Fibroblast of lung (primary cell): ENCODE measurements around the gene CDV3. TPM values are rescaled to one million over a fixed set of nuclear protein-coding genes. Genes with fewer than 3 reads are reported as not detected.
A peak's percentile ranks its signal among the peaks of the same experiment; 100 is the strongest.
"Not testable (repeated sequence)": the region's sequence is repeated elsewhere in the genome, so short reads cannot be mapped to it uniquely, and the experiment has no call there.

ENCODE experiments used
- DNase-seq, 2 donors: peaks; one replicate each; pipeline versions ENCODE4 v3.0.0 to v3.0.0-alpha.2; 2010; ENCODE audit warnings: low read depth in 2 of 2
- H2AFZ ChIP-seq: 2 replicates; pipeline ENCODE4 v1.5.1; 2012; ENCODE audit warnings: low read length, control low read depth, inconsistent platforms
- H3K27ac ChIP-seq: 2 replicates; pipeline ENCODE4 v1.5.1; 2011; ENCODE audit warnings: low read length, control low read depth; ENCODE audit not compliant: insufficient read depth
- H3K27me3 ChIP-seq: 2 replicates; pipeline ENCODE4 v1.5.1; 2011; ENCODE audit warnings: mild to moderate bottlenecking, low read length; ENCODE audit not compliant: control insufficient read depth, insufficient read depth
- H3K36me3 ChIP-seq: 2 replicates; pipeline ENCODE4 v1.5.1; 2011; ENCODE audit warnings: low read length; ENCODE audit not compliant: control insufficient read depth, insufficient read depth
- H3K4me1 ChIP-seq: 2 replicates; pipeline ENCODE4 v1.5.1; 2011; ENCODE audit warnings: low read length; ENCODE audit not compliant: control insufficient read depth, insufficient read depth; ENCODE audit errors: extremely low read depth
- H3K4me2 ChIP-seq: 2 replicates; pipeline ENCODE4 v1.5.1; 2011; ENCODE audit warnings: low read length, control low read depth; ENCODE audit not compliant: insufficient read depth; ENCODE audit errors: extremely low read depth
- H3K4me3 ChIP-seq, 4 experiments: fragments of 200-600 bp in 1 of 4; sonication (generic) in 1 of 4; replicated peaks in 1 of 4; 2 replicates each; pipeline ENCODE4 v1.5.1; 2011 to 2016; ENCODE audit warnings: low read length in 4 of 4, low read depth in 3 of 4, mild to moderate bottlenecking in 3 of 4, control low read depth in 2 of 4, inconsistent platforms in 1 of 4, mixed read lengths in 1 of 4; ENCODE audit not compliant: insufficient read depth in 1 of 4; ENCODE audit errors: control extremely low read depth in 1 of 4
- H3K79me2 ChIP-seq: 2 replicates; pipeline ENCODE4 v1.5.1; 2012; ENCODE audit warnings: mild to moderate bottlenecking, low read length, inconsistent platforms; ENCODE audit not compliant: control insufficient read depth, insufficient read depth
- H3K9ac ChIP-seq: 2 replicates; pipeline ENCODE4 v1.5.1; 2011; ENCODE audit warnings: mild to moderate bottlenecking, low read length, control low read depth; ENCODE audit not compliant: insufficient read depth
- H3K9me3 ChIP-seq: 2 replicates; pipeline ENCODE4 v1.5.1; 2012; ENCODE audit warnings: low read depth, low read length; ENCODE audit not compliant: control insufficient read depth, insufficient read depth
- H4K20me1 ChIP-seq: 2 replicates; pipeline ENCODE4 v1.5.1; 2011; ENCODE audit warnings: low read length; ENCODE audit not compliant: control insufficient read depth, insufficient read depth; ENCODE audit errors: extremely low read depth
- CTCF ChIP-seq, 2 donors: IDR thresholded peaks in 1 of 2; conservative IDR thresholded peaks in 1 of 2; 1 replicate in 1 of 2; 2 replicates in 1 of 2; pipeline ENCODE4 v1.5.1; 2011 to 2012; ENCODE audit warnings: low read length in 2 of 2, control low read depth in 1 of 2, inconsistent platforms in 1 of 2, low read depth in 1 of 2, mild to moderate bottlenecking in 1 of 2
- EZH2 ChIP-seq: IDR thresholded peaks from 2 replicates; pipeline ENCODE4 v1.5.1; 2012; ENCODE audit warnings: low read length, control low read depth, mild to moderate bottlenecking; ENCODE audit errors: missing control alignments
- polyA minus RNA-seq: library from RNA; depleted of rRNA, polyadenylated mRNA; stranded (reverse); fragments of >200 nt; gene quantifications from 2 replicates; pipeline ENCODE4 v1.2.3, GENCODE V29; 2011; ENCODE audit warnings: low replicate concordance
- polyA plus RNA-seq, 2 donors: library from polyadenylated mRNA; depleted of rRNA in 1 of 2; stranded (reverse) in 1 of 2; unstranded in 1 of 2; fragments of >200 nt; gene quantifications; 2 replicates each; pipeline ENCODE4 v1.2.1, GENCODE V29; 2011 to 2012; ENCODE audit warnings: missing spikeins in 1 of 2
- total RNA-seq: library from RNA; depleted of rRNA; stranded (reverse); fragments of >200 nt; gene quantifications from 2 replicates; pipeline ENCODE4 v1.2.1, GENCODE V29; 2014

CDV3 gene
- total RNA-seq: 218 and 221 TPM in 2 replicates
- 171 and 185 TPM in 2 replicates for polyA plus RNA-seq
- 181 and 182 TPM in 2 replicates for polyA plus RNA-seq (2012)
- polyA minus RNA-seq: 25.4 and 31.6 TPM in 2 replicates

GRCh38 chr3:133573629-133574194 lies at the start of gene CDV3:
Gene CDV3 (plus strand): TSS chr3:133573686. CDS start chr3:133574045, 359 bp downstream.
- H3K36me3 ChIP-seq: peaks cover 2% of the 10 kb centered on the region
- H3K4me1 ChIP-seq: peaks cover 32% of the 10 kb centered on the region
- H3K9me3 ChIP-seq: no peaks in the 10 kb centered on the region
- H4K20me1 ChIP-seq: peaks cover 4% of the 10 kb centered on the region
- peak within 1 kb of the TSS; percentile 91 for H3K4me2 ChIP-seq
- H3K4me3 ChIP-seq: peak within 1 kb of the TSS; percentile 76 to 90 (median 84)
- H3K27ac ChIP-seq: peak within 1 kb of the TSS; percentile 95
- peak within 1 kb of the TSS; percentile 93 for H3K9ac ChIP-seq
- no peaks in the 10 kb centered on the region for H3K27me3 ChIP-seq
- peaks cover 43% of the 10 kb centered on the region for H3K79me2 ChIP-seq
- peak within 1 kb of the TSS; percentile 83 for H2AFZ ChIP-seq
- DNase-seq: no peak
- TF ChIP-seq EZH2 (no peak), CTCF (conservative IDR thresholded peaks at IDR 0.05 in 1 of 2, IDR thresholded peaks at IDR 0.05 in 1 of 2; ENCODE audit: low read depth in 1 of 2, low read length in 2 of 2) (no peak)

- not testable (repeated sequence) for H3K27me3 ChIP-seq, H3K27ac ChIP-seq, H2AFZ ChIP-seq, H3K9ac ChIP-seq, H4K20me1 ChIP-seq, H3K79me2 ChIP-seq, H3K36me3 ChIP-seq, H3K4me2 ChIP-seq, H3K9me3 ChIP-seq, H3K4me3 ChIP-seq, H3K4me1 ChIP-seq
- peak in 1 of 2 donors; percentile 40 for DNase-seq
Observed at GRCh38 chr3:133523758-133524157, 49.7 kb upstream of the CDV3 start.

- no peak overlapping the region for H2AFZ ChIP-seq
- H3K4me2 ChIP-seq: no peak overlapping the region
- TF ChIP-seq EZH2: no peak
- H3K27ac ChIP-seq: no peak overlapping the region
- H4K20me1 ChIP-seq: no peaks in the 10 kb centered on the region
- no peaks in the 10 kb centered on the region for H3K4me1 ChIP-seq
- DNase-seq: peak in 1 of 2 donors; percentile 59
- no peak overlapping the region for H3K4me3 ChIP-seq
- H3K9me3 ChIP-seq: no peaks in the 10 kb centered on the region
- H3K79me2 ChIP-seq: no peaks in the 10 kb centered on the region
- no peaks in the 10 kb centered on the region for H3K36me3 ChIP-seq
- no peaks in the 10 kb centered on the region for H3K27me3 ChIP-seq
- H3K9ac ChIP-seq: no peak overlapping the region
Observed at GRCh38 chr3:133525435-133525834, 48.1 kb upstream of the CDV3 start.

- DNase-seq: peak; percentile 21 to 57
- no peak for TF ChIP-seq CTCF (conservative IDR thresholded peaks at IDR 0.05 in 1 of 2, IDR thresholded peaks at IDR 0.05 in 1 of 2; ENCODE audit: low read depth in 1 of 2, low read length in 2 of 2)
- TF ChIP-seq EZH2: no peak
Observed at GRCh38 chr3:133527081-133527715, 46.3 kb upstream of the CDV3 start.

More at GRCh38 chr3:133527081-133527715, 46.3 kb upstream of the CDV3 start:
- H3K36me3 ChIP-seq: no peaks in the 10 kb centered on the region
- no peak overlapping the region for H2AFZ ChIP-seq
- no peaks in the 10 kb centered on the region for H3K9me3 ChIP-seq
- H3K4me2 ChIP-seq: no peak overlapping the region
- no peaks in the 10 kb centered on the region for H3K27me3 ChIP-seq
- no peaks in the 10 kb centered on the region for H4K20me1 ChIP-seq
- H3K79me2 ChIP-seq: no peaks in the 10 kb centered on the region
- H3K4me1 ChIP-seq: peaks cover 3% of the 10 kb centered on the region
- no peak overlapping the region for H3K27ac ChIP-seq
- no peak overlapping the region for H3K9ac ChIP-seq
- H3K4me3 ChIP-seq: no peak overlapping the region
